ENCODE results near the gene SLC13A2.

Gene SLC13A2

DNA sequence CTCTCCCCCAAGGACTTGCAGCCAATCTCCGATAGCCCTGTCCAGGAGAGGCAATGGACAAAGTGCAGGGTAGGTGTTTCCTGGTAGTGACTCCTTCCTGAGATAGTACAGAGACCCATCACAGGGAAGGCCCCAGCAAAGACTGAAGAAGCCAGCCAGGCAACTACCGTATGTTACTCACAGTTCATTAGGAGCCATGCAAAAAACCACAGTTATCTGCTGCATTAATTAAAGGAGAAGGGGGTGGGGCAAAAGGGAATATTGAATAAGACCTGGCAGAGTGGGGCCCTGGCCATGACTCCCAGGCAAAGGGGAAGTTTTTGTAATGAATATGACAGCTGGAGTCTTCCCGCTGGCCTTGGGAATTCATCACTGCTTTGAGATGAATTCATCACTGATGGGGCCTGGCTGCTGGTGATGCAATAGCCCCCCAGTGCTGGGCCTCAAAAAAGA lies 2.5 kb upstream of the SLC13A2 start:
- no peak for DNase-seq

DNA sequence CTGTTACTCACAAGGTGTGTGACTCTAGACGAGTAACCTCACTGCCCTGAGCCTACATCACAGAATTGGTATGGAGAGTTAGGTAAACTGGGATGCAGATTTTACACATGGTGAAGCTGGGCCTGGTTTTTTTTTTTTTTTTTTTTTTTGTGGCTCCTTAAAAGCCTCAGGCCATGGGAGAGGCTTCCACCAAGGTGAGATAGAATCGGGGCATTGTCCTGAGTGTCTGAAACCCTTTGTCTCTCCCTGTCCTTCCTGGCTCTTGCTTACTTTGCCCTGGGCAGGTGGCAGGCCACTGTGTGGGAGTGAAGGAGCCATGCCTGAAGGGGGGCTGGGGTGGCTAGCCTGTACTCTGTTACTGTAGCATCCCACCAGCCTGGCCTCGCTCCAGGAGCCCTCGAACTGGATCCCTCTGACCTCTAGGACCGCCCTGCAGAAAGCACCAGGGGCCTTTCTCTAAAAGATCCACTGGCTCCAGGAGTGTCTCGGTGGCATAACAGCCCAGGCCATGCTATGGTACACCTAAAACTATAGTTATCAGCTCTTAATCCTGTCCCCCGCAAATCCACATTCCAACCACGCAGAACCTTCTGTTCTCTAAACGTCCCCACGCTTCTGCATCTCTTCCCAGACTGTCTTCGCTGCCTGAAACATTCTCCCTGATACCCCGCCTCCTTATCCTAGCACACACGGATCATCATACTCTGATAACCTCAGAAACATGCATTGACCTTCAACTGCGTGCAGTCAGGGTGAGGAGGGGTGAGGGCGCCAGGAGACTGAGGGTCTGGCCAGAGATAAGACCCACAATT lies 1.7 kb upstream of the SLC13A2 start:
- DNase-seq, result no peak

DNA sequence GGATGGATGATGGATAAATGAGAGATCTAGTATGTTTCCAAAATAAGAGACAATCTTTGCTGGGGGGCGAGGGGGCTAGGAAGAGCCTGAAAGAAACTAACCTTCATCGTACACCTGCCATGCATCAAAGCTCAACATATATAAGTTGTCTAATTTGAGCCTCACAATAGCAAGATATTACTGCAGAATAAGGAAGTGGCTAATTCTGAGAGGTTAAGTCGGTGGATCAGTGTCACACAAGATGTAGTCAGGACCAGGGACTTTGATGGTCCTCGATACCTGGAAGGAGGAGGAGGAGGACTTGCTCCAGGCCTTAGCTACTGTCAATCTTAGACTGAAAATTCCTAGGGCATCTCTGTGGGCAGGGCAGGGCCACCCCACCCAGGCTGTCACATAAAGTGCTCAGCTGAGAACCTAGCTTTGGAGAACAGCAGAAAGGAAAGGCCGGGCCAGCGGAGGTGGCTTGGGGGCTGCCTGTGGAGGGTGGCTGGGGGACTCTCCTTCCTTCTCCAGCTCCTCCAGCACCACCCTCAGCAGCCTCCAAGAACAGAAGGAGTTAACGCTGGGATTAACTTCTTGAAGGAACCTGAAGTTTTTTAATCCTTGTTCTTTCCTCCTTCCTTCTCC lies 460 bp upstream of the SLC13A2 start:
- DNase-seq, result no peak

DNA sequence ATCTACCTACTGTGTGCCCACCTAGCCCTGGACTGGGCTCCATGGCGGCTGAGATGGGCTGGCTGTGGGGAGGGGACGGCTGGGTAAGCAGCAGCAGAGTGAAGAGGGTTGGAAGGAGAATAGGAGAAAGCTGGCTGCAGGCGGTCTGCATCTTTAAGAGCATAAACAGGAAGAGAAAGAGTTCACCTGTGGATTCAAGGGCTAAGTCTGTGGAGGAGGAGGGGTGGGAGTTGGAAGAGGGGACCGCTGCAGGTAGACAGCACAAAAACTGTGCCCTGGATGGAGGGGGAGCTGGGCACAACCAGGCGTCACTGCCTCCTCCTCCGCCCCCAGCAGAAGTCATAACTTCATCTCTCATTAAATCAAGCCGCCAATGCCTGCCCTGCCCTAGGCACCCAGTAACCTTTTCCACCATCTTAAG lies 677 bp downstream of the SLC13A2 start:
- no peak for DNase-seq

DNA sequence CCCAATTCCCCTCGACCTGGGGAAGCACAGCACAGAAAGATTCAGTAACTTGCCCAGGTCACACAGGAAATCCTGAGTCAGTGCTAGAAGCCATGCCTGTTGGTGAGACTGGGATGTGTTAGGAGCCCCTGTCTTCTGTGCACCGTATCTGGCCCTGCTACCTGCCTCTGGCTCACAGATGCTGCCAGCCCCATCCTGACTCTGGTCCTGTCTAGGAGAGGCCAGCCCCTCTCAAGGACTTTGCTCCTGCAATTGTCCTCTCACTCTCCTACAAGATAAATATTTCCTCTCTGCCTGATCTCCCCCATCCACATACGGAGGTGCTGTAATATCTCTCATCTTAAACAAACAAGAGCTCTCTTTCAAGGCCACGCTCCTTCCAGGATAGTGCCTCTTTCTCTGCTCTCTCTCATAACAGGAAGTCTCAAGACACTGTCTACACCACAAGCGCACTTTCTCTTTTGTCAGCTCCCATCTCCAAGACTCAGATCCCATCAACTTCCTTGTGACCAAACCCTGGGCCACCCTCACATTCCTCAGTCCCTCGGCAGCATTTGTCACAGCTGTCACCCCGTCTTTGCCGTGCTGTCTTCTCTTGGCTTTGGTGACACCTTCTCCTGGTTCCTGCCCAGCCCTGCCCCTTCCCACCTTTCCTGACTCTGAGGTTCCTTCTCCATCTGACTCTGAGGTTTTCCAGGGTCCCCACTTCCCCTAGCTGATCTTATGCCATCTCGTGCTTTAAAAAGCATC lies 1.9 kb downstream of the SLC13A2 start:
- no peak for DNase-seq

DNA sequence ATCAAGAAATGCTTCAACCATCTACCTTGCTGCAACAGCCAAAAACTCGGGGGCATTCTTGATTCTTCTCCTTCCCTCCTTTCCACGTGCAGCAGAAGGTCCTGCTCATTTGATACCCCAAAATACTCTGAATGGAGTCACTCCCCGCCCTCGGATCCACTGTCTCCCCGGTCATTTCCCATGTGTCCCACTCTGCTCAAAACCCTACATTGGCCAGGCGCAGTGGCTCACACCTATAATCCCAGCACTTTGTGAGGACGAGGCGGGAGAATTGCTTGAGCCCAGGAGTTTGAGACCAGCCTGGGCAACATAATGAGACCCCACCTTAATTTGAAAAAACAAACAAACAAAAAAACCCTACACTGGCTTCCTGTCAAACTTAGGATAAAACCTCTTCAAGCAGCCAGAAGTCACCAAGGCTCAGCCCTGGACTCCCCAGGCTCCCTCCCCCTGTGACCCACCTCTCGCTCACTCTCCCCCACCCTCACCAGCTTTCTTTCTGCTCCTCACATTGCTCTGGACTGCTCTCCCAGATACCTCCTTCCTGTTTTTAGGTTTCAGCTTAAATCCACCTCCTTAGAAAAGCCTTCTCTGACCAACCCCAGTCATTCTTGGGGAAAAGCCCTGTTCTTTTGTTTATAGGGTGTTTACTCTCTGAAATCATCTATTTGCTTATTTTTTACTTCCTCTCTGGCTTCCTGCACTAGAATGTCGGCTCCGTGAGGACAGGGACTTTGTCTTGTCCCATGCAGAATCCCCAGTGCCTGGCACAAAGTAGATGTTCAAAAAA lies 2.8 kb downstream of the SLC13A2 start:
- DNase-seq, result no peak

DNA sequence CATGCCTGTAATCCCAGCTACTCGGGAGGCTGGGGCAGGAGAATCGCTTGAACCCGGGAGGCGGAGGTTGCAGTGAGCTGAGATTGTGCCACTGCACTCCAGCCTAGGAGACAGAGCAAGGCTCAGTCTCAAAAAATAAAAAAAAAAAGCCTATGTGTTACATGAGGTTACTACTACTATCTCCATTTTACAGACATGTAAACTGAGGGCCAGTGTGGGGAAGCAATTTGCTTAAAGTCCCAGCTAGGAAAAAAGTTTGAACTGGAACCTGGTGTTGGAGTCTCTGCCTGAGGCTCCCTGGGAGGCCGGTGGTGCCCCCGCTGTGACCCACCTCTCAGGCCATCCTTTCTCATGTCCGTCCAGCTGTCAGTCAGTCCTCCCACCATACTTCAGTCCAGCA lies 4.5 kb downstream of the SLC13A2 start:
- no peak for DNase-seq

DNA sequence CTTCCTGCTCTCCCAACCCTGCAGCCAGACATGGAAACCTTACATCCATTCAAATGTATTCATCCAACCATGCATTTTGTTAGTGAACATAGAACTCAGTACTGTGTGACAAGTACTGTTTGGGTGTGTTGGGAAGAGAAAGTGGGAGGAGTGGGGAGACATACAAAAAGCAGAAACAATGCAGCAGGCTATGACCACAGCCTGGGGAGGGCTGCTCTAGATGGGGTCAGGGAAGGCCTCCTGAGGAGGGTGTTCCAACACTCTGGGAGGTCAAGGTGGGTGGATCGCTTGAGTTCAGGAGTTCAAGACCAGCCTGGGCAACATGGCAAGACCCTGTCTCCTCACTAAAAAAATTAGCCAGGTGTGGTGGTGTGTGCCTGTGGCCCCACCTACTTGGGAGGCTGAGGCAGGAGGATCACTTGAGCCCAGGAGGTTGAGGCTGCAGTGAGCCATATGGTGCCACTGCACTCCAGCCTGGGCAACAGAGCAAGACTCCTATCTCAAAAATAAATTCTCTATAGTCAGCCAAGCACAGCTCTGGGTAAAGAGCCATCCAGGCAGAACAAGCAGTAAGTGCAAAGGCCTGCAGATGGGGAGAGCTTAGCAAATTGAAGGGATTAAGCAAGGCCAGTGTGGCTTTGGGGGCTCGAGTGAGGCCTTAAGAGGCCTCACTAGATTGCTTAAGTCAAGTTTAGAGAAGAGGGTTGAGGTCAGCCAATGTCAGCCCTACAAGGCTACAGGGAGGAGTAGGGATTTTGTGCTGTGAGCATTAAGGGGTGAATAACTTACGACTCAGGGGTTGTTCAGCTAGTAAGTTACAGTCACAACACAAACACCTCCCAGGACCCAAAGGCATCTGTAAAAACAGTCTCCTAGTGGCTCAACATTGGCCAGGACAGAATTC lies 5.5 kb downstream of the SLC13A2 start:
- no peak for DNase-seq

DNA sequence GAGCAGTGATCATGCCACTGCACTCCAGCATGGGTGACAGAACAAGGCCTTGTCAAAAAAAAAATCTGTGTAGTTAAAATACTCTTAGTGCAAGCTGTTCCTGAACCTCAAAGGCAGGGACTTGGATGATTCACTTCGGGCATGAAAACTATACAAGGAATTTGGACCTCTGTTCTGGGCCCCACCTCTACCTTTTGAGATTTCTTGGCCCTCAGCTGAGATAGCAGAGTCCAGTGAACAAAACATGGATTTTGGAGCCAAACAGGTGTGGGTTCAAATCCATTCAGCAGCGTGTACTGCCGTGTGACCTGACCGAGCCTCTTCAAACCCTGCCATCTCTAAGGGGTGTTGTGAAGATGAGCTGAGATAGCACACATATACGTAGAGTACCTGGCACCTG lies 6.8 kb downstream of the SLC13A2 start:
- DNase-seq, result no peak

DNA sequence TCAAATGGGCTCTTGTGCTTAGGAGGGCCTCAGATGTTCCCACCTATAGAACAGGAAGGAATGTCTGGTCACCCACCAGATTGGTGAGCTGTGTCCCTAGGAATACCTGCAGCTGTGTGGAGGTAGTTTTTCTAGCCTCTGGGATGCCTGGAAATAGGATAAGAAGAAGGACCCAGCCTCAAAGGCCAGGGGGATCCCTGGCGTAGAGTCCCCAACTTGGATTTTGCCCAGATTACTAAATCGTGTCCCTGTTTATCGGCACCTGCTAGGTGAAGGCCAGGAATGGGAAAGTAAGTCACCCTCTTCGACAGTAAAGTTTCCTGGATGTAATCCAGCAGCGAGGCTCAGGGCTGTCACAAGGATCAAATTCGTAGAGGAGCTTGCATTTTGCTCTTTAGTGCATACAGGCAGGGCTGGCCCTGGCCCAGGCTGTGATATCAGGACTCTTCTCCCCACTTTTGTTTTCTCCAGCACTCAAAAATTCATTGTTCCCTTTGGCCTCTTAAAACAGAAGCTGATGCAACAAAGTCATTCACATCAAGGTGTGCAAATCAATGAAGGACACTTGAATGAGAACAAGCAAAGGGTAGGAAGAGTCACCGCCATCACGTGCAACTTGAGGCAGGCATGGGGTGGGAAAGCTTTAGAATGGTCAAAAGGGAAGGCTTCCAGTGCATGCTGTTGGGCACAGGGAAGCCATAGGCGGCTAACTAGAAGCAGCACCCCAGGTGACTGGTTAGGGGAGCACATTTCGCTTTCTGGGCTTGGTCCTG lies 7.5 kb downstream of the SLC13A2 start:
- DNase-seq, result no peak

DNA sequence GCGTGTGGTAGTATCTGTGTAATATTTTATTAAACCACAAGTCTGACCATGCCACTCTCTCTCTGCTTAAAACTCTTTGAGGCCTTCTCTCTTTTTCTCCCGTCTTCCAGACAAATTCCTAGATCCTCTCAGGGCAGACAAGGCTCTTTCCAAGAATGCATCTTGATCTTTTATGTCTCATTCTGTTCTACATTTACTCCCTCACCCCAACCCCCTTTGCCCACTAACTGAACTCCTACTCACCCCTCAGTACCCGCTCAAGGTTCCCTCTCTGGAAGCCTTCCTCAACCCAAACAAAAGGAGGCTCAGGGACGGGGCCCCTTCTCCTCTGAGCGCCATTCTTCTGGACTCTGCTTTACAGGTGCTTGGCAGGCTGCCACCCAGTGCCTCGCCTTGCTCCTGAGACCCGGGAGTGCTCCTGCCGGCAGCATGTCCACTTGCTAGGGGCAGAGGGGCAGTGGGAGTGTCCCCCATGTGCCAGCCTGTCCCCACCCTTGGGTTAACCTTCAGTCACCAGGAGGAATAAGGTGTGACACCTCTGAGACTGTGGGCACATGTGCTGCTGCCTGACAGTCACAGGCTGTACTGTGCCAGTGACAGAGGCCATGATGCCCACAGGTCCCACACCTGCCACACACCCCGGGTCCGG lies 9.2 kb downstream of the SLC13A2 start:
- DNase-seq, result no peak

DNA sequence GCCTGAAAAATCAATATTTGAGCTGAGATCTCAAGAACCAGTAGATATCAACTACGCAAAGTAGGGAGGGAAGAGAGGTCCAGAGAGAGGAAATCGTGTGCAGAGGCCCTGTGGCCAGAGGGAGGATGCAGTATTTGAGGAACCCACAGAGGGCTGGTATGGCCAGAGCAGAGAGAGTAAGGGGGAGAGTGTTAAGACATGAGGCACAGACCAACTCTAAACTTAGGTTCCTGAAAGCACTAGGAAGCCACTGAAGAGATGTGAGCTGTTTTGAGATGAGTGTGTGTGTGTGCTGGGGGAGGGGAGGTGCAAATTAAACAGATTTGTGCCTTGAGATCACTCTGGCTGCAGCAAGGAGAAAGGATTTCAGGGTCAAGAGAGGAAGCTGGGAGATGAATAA lies 10.9 kb downstream of the SLC13A2 start:
- no peak for DNase-seq

DNA sequence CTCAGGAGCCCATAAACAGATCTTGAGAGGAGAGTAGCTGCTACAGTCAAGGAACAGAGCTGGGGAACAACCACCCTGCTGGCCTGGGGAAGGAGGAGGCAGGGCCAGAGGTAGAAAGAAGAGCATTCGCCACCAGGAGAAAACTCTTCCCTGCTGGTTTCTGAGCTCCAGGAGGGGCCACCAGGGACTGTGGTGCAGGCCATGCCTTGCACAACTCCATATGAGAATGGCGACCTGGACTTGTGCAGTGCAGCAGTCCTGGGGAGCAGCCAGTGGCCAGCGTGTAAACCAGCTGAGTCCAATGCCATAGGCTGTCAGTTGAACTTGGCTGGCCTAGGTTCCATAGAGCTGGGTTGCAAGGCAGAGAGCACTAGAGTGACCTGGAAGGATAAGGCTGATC lies 11.6 kb downstream of the SLC13A2 start:
- DNase-seq, result no peak

DNA sequence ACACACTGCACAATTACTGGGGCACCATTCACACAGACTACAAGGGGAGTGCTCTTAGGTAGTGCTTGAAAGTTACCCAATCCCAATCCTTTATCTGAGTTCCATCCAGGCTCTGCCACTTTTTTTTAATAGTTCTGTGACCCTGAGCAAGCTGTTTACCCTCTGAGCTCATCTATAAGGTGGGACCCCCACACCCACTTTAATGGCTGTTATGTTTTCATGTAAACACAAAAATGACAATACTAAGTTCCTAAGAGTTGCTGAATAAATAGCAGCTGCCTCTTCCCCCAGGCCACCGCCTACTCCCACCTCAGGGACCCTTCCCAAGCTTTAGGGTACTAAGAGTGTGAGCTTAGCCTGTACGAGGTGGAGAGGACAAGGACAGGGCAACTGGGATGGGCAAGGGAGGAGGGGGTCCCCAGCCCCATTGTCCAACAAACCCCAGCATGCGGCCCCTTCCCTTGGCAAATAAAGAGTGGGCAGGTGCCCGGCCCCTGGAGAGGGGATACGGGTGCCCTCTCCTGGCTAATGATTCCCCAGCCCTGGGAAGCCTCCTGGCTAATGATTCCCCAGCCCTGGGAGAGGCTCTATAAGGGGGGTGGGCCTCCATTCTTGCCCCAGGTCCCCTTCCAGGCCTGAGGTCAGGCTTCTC lies 14.6 kb downstream of the SLC13A2 start:
- no peak for DNase-seq

DNA sequence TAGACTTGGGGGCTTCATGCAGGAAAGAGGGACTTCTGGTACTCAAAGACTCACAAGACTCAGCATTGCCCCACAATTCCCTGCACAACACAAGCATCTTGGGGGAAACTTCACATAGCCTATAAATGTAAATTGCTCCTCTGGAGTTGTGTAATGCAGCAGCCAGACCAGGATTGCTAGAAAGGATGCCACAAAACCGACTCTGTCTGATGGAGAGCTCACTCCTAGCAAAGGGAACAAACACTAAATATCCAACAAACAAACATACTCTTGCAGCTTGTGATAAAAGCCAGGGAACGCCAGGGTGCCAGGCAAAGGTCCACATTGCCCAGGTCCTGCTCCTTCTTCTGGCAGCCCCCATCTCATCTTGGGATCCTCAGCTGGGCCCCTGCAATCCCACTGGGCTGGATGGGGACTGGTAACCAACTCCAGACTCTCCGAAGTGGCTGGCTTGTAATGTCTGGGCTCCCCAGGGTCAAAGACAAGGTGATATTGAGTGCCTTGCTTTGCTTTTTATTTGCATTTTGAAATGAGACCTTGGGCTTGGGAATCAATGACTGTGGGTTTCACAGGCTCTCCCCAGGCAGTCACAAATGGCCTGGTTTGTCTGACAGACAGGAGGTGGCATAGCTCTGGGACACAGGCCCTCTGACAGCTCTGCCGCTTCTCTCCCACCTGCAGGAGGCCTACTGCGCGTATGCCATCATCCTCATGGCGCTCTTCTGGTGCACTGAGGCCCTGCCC lies 15.3 kb downstream of the SLC13A2 start:
- DNase-seq, result no peak

DNA sequence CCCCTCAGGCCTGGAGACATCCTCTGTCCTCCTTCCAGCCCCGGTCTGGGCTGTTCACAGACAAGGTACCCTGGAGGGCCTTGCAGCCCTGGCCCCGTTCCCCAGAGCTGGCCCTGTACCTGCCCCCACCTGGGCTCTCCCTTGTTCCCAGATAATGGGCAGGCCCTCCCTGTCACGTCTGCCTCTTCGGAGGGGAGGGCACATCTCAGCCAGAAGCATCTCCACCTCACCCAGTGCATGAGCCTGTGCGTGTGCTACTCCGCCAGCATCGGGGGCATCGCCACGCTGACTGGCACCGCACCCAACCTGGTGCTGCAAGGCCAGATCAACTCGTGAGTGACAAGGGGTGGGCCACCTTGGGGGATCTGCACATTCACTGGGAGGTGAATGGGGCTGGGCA lies 17.8 kb downstream of the SLC13A2 start:
- no peak for DNase-seq

DNA sequence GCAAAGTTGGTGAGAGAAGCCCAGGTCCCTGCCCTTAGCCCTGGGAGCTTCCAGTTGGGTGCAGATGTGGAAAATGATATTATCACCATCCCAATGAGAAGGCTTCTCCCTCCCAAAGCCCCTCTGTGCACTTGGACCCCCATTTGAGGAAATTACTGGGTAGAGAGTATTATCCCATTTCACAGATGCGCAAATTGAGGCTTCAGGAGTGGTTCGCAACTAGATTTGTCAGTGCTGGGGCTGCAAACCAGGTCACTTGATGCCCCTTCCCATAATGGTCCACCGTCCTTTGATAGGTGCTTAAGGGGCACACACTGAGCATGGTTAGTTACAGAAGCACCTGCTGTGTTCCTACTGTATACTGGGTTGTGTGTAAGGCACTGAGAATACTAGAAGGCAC lies 18.4 kb downstream of the SLC13A2 start:
- no peak for DNase-seq

DNA sequence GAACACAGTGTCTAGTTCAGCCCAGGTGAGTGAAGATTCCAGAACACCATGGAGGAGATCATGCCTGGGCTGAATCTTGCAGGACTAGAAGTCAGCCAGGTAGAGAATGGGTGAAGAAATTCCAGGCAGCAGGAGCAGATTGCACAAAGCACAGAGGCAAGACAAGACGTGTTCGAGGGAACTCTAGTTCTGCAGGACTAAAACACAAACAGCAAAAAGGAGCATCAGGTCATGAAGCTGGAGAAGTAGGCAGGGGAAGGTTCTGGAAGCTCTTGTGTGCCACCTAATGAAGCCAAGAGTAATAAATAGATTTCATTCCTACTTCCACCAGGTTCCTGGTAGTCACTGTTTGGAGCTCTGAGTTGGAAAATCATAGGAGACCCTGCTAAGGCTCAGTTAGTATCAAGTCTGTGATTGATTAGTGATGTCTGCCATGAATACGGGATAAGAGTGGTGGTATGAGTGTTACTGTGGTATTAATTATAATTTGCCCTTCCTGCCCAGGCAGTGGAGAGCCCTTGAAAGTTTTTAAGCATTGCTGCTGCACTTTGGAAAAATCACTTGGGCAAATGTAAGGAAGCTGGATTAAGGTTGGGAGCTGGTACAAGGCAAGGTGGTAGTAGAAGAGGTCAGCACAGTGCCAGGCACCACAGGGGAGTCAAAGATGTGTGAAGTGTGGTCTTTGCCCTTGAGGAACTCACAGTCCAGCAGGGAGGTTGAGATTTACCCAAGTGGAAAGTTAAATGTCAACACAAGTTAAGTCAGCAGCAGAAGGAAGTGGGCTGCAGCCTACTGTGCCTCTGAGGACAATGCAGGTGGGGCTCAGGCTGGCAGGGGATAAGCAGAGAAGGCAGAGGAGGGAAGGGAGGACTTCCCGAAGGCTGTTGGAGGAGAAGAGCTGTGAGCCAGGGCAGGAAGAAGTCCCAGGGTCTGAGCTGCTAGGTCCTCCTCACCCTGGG lies 19.2 kb downstream of the SLC13A2 start:
- DNase-seq, result no peak

Measured in activated effector memory CD4-positive, alpha-beta T cell treated with Interleukin-2 at 50 U/mL for 16 hours (primary cell).